Tibial nerve (tissue), 3 donors: ENCODE data around the gene ANXA5.

Source experiments
- POLR2A ChIP-seq, 2 donors: fragments of 450-650 bp; IDR thresholded peaks; one replicate each; pipeline ENCODE4 v1.6.1; 2017; ENCODE audit warnings: antibody characterized with exemption in 2 of 2, mild to moderate bottlenecking in 2 of 2, moderate library complexity in 2 of 2
- TF ChIP-seq, protein P1 (sequence below), 5 experiments: fragments of 200-600 bp in 3 of 5; fragments of 450-650 bp in 2 of 5; sonication (generic) in 3 of 5; IDR thresholded peaks; one replicate each; pipeline ENCODE4 v1.5.1; 2016 to 2019; ENCODE audit warnings: antibody characterized with exemption in 5 of 5, mild to moderate bottlenecking in 3 of 5, moderate library complexity in 2 of 5

DNA sequence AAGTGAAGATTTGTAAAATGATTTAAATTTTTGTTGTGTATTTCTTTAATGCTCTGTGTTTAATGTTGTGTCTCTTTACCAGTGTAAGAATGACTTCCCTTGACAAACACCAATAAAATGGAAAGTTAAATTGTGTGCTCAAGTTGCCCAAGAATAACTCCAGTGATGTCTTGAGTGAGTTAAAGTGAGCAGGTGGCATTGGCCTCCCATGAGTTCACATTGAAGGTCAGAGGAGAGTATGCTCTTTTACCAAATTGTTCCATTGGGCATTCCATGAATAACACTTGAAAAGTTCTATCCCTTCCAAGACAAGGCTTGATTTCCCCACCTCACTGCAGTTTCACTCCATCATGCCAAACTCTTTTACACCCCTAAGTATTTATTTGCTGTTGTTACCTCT, 4.5 kb downstream of the ANXA5 start:
- TF ChIP-seq, protein P1, sequence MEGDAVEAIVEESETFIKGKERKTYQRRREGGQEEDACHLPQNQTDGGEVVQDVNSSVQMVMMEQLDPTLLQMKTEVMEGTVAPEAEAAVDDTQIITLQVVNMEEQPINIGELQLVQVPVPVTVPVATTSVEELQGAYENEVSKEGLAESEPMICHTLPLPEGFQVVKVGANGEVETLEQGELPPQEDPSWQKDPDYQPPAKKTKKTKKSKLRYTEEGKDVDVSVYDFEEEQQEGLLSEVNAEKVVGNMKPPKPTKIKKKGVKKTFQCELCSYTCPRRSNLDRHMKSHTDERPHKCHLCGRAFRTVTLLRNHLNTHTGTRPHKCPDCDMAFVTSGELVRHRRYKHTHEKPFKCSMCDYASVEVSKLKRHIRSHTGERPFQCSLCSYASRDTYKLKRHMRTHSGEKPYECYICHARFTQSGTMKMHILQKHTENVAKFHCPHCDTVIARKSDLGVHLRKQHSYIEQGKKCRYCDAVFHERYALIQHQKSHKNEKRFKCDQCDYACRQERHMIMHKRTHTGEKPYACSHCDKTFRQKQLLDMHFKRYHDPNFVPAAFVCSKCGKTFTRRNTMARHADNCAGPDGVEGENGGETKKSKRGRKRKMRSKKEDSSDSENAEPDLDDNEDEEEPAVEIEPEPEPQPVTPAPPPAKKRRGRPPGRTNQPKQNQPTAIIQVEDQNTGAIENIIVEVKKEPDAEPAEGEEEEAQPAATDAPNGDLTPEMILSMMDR (IDR thresholded peaks at IDR 0.05): no peak
- no peak for TF ChIP-seq POLR2A (IDR thresholded peaks at IDR 0.05)
